IPS-18a (cell line): Measurements from ENCODE around the gene NBEAL1.
"Not testable (repeated sequence)": the region's sequence is repeated elsewhere in the genome, so short reads cannot be mapped to it uniquely, and the experiment has no call there.

Source experiments
- H3K27ac ChIP-seq: one replicate; pipeline ENCODE4 v1.5.1; 2013; ENCODE audit warnings: low read length
- H3K27me3 ChIP-seq: one replicate; pipeline ENCODE4 v1.6.1; 2013; ENCODE audit warnings: mild to moderate bottlenecking, low read length; ENCODE audit not compliant: control insufficient read depth, insufficient read depth
- H3K36me3 ChIP-seq: one replicate; pipeline ENCODE4 v1.6.1; 2013; ENCODE audit warnings: low read depth, low read length; ENCODE audit not compliant: control insufficient read depth
- H3K4me1 ChIP-seq: one replicate; pipeline ENCODE4 v1.6.1; 2013; ENCODE audit warnings: low read depth, low read length; ENCODE audit not compliant: control insufficient read depth
- H3K4me3 ChIP-seq: one replicate; pipeline ENCODE4 v1.5.1; 2013; ENCODE audit warnings: low read length
- H3K9ac ChIP-seq: one replicate; pipeline ENCODE4 v1.6.1; 2013; ENCODE audit warnings: mild to moderate bottlenecking, low read length, moderate library complexity
- H3K9me3 ChIP-seq: one replicate; pipeline ENCODE4 v1.6.1; 2013; ENCODE audit warnings: low read depth, low read length; ENCODE audit not compliant: control insufficient read depth

Gene NBEAL1

GRCh38 chr2:203185864-203186263, 171.2 kb downstream of the NBEAL1 start:
- no peaks in the 10 kb centered on the region for H3K9me3 ChIP-seq
- no peaks in the 10 kb centered on the region for H3K27me3 ChIP-seq
- no peak overlapping the region for H3K9ac ChIP-seq
- H3K4me1 ChIP-seq: no peaks in the 10 kb centered on the region
- no peaks in the 10 kb centered on the region for H3K36me3 ChIP-seq
- H3K27ac ChIP-seq: no peak overlapping the region
- no peak overlapping the region for H3K4me3 ChIP-seq

- H3K4me3 ChIP-seq, H3K4me1 ChIP-seq, H3K9me3 ChIP-seq, H3K9ac ChIP-seq, H3K27ac ChIP-seq, H3K36me3 ChIP-seq, H3K27me3 ChIP-seq: not testable (repeated sequence)
These were observed 175.9 kb downstream of the NBEAL1 start for GRCh38 chr2:203190547-203190946.

- not testable (repeated sequence) for H3K27me3 ChIP-seq, H3K27ac ChIP-seq, H3K9me3 ChIP-seq, H3K4me3 ChIP-seq, H3K36me3 ChIP-seq, H3K9ac ChIP-seq, H3K4me1 ChIP-seq
These were observed 176.4 kb downstream of the NBEAL1 start for GRCh38 chr2:203191026-203191425.

GRCh38 chr2:203191961-203192360, 177.3 kb downstream of the NBEAL1 start:
- Histone ChIP-seq H3K27me3 (no peaks in the 10 kb centered on the region), H3K4me3 (no peak overlapping the region), H3K27ac (no peak overlapping the region), H3K9me3 (no peaks in the 10 kb centered on the region), H3K4me1 (no peaks in the 10 kb centered on the region), H3K36me3 (peaks cover 2% of the 10 kb centered on the region), H3K9ac (no peak overlapping the region)

DNA sequence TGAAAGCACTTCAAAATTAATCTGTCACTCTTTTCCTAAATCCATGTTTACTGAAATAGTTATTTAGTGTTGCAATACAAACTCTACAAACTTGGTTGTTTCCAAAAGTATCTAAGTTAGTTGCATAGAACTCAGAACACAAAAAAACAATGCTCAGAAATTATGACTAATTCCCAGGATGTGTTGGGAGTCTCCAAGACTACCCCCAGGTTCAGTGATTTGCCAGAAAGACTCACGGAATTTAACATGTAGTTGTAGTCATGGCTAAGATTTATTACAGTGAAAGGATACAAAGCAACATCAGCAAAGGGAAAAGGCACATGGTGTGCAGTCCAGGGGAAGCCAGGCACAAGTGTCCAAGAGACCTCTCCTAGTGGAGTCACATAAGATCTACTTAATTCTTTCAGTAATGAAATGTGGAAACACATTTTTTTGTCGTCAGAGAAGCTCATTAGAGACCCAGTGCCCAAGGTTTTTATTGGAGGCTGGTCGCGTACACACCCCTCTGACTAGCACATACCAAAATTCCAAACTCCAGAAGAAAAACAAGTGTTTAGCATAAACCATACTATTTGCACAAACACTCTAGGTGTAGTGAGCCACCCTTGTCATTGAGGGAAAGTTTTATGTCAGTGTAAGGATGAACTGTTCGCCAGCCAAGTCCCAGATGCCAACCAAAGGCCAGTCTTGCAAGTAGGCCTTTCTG, 180.8 kb downstream of the NBEAL1 start:
- H3K36me3 ChIP-seq: peaks cover 2% of the 10 kb centered on the region
- no peak overlapping the region for H3K4me3 ChIP-seq
- H3K27ac ChIP-seq: no peak overlapping the region
- no peaks in the 10 kb centered on the region for H3K9me3 ChIP-seq
- H3K9ac ChIP-seq: no peak overlapping the region
- H3K4me1 ChIP-seq: no peaks in the 10 kb centered on the region
- no peaks in the 10 kb centered on the region for H3K27me3 ChIP-seq

GRCh38 chr2:203200866-203201265, 186.2 kb downstream of the NBEAL1 start:
- H3K4me3 ChIP-seq: no peak overlapping the region
- no peaks in the 10 kb centered on the region for H3K36me3 ChIP-seq
- H3K4me1 ChIP-seq: no peaks in the 10 kb centered on the region
- no peaks in the 10 kb centered on the region for H3K27me3 ChIP-seq
- H3K27ac ChIP-seq: no peak overlapping the region
- no peak overlapping the region for H3K9ac ChIP-seq
- no peaks in the 10 kb centered on the region for H3K9me3 ChIP-seq

GRCh38 chr2:203201426-203201825, 186.8 kb downstream of the NBEAL1 start:
- Histone ChIP-seq H3K4me1 (no peaks in the 10 kb centered on the region), H3K4me3 (no peak overlapping the region), H3K36me3 (no peaks in the 10 kb centered on the region), H3K9me3 (no peaks in the 10 kb centered on the region), H3K27ac (no peak overlapping the region), H3K9ac (no peak overlapping the region), H3K27me3 (no peaks in the 10 kb centered on the region)

- no peaks in the 10 kb centered on the region for H3K9me3 ChIP-seq
- no peaks in the 10 kb centered on the region for H3K4me1 ChIP-seq
- no peak overlapping the region for H3K4me3 ChIP-seq
- no peak overlapping the region for H3K27ac ChIP-seq
- H3K9ac ChIP-seq: no peak overlapping the region
- H3K27me3 ChIP-seq: no peaks in the 10 kb centered on the region
- H3K36me3 ChIP-seq: no peaks in the 10 kb centered on the region
These were observed 194.9 kb downstream of the NBEAL1 start for GRCh38 chr2:203209538-203209937.

DNA sequence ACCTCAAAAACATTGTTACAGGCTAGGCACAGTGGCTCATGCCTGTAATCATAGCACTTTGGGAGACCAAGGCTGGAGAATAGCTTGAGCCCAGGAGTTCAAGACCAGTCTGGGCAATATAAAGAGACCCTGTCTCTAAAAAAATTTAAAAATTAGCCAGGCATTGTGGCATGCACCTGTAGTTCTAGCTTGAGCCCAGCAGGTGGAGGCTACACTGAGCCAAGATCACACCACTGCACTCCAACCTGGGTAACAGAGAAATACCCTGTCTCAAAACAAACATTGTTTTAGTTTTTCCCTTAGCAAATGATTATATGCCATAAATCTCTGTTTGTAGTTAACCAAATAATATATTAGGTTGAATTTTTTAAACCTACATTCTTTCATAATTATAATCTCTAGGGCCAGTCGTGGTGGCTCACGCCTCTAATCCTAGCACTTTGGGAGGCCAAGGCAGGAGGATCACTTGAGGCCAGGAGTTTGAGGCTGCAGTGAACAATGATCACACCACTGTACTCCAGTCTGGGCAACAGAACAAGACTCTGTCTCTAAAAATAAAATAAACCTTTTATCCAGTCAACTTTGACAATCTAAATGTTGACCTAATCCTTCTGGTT, 210.9 kb downstream of the NBEAL1 start:
- Histone ChIP-seq H3K36me3 (no peaks in the 10 kb centered on the region), H3K9me3 (no peaks in the 10 kb centered on the region), H3K4me3 (no peak overlapping the region), H3K4me1 (no peaks in the 10 kb centered on the region), H3K27me3 (no peaks in the 10 kb centered on the region), H3K9ac (no peak overlapping the region), H3K27ac (no peak overlapping the region)

GRCh38 chr2:203229674-203230073, 215.0 kb downstream of the NBEAL1 start:
- not testable (repeated sequence) for H3K4me1 ChIP-seq, H3K4me3 ChIP-seq, H3K27me3 ChIP-seq, H3K36me3 ChIP-seq, H3K9me3 ChIP-seq, H3K27ac ChIP-seq, H3K9ac ChIP-seq

DNA sequence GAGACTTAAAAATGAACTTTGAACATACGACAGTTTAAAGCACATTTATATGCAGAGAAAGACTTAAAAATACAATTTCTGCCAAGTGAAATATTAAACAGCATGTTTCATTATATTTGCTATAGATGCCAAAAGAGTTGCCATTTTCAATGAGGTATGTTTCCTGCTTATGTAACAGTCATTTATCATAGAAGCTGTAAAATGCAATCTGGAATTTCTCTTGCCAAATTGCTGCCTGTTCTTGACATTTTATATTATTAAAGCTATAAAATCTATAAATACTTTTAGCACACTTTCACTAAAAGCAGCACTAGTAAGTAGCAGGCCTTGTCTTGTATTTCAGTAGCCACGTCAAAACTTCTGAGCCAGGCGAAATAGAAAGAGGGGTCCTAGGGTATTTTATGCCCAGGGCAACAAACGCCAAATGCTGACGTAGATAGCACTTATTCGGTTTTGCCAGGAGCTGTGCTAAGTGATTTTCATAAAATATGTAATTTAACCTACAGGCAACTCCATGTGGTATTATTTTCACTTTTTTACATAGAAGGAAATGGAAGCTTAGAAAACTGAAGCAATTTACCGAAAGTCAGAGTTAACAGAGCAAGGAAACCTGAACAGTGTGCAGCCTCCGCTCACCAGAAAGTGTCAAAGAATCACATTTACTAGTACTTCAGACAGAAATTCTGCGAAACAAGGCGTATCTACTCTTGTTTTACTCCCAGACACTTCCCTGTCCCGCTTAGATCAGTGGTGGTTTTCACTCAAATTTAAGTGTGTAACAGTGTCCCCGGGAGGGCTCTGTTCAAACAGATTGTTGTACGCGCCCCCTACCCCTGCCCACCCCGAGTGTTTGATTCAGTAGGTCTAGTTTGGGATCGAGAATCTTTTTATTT, 222.9 kb downstream of the NBEAL1 start:
- no peak overlapping the region for H3K9ac ChIP-seq
- H3K4me1 ChIP-seq: peaks cover 7% of the 10 kb centered on the region
- H3K27me3 ChIP-seq: no peaks in the 10 kb centered on the region
- H3K9me3 ChIP-seq: no peaks in the 10 kb centered on the region
- no peak overlapping the region for H3K27ac ChIP-seq
- peak overlapping the region; percentile 96 for H3K4me3 ChIP-seq
- no peaks in the 10 kb centered on the region for H3K36me3 ChIP-seq
